ENCODE measurements around the gene CCL11.

The CCL11 gene

DNA sequence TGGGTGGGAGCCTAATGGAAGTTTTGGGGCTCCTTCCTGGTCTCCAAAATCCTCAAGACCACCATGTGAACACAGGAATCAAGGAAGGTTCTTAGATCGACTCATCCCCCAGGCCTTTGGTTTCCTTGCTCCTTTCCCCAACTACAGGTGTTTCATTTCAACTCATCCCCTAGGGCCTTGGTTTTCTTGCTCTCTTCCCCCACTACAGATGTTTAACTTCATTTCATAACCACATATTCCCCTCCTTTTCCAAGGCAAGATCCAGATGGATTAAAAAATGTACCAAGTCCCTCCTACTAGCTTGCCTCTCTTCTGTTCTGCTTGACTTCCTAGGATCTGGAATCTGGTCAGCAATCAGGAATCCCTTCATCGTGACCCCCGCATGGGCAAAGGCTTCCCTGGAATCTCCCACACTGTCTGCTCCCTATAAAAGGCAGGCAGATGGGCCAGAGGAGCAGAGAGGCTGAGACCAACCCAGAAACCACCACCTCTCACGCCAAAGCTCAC, at the start of gene CCL11:
Gene CCL11, plus strand, starts transcription at position 457 of the 507 bp plus-strand sequence. CDS start 67 bp downstream, outside the sequence.
- Histone ChIP-seq H3K27ac (ENCODE audit: low read depth, low read length) (no peak within 1 kb of the TSS), H4K20me1 (ENCODE audit: low read depth, low read length) (no peaks in the 10 kb centered on the region), H3K27me3 (ENCODE audit: low read length) (no peaks in the 10 kb centered on the region), H3K9me3 (ENCODE audit: insufficient read depth, low read length) (no peaks in the 10 kb centered on the region), H3K4me2 (ENCODE audit: low read depth, low read length, poor library complexity, severe bottlenecking) (no peak within 1 kb of the TSS), H3K9me2 (replicated peaks; ENCODE audit: insufficient read depth, low read length) (no peaks in the 10 kb centered on the region), H3K9ac (ENCODE audit: low read length) (no peak within 1 kb of the TSS), H2AFZ (ENCODE audit: low read depth, low read length, severe bottlenecking) (no peak within 1 kb of the TSS), H3K4me3 (ENCODE audit: insufficient read depth, low read length, poor library complexity, severe bottlenecking) (no peak within 1 kb of the TSS), H3F3A (ENCODE audit: insufficient read depth) (no peaks in the 10 kb centered on the region), H3K36me3 (ENCODE audit: low read length) (no peaks in the 10 kb centered on the region), H3K79me2 (ENCODE audit: insufficient read depth, low read length) (no peaks in the 10 kb centered on the region)
- TF ChIP-seq, protein P1, sequence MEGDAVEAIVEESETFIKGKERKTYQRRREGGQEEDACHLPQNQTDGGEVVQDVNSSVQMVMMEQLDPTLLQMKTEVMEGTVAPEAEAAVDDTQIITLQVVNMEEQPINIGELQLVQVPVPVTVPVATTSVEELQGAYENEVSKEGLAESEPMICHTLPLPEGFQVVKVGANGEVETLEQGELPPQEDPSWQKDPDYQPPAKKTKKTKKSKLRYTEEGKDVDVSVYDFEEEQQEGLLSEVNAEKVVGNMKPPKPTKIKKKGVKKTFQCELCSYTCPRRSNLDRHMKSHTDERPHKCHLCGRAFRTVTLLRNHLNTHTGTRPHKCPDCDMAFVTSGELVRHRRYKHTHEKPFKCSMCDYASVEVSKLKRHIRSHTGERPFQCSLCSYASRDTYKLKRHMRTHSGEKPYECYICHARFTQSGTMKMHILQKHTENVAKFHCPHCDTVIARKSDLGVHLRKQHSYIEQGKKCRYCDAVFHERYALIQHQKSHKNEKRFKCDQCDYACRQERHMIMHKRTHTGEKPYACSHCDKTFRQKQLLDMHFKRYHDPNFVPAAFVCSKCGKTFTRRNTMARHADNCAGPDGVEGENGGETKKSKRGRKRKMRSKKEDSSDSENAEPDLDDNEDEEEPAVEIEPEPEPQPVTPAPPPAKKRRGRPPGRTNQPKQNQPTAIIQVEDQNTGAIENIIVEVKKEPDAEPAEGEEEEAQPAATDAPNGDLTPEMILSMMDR (IDR thresholded peaks at IDR 0.05; ENCODE audit: insufficient read depth, low read length, poor library complexity, severe bottlenecking): no peak
- TF ChIP-seq EZH2phosphoT487 (conservative IDR thresholded peaks at IDR 0.05; ENCODE audit: low read length): no peak

DNA sequence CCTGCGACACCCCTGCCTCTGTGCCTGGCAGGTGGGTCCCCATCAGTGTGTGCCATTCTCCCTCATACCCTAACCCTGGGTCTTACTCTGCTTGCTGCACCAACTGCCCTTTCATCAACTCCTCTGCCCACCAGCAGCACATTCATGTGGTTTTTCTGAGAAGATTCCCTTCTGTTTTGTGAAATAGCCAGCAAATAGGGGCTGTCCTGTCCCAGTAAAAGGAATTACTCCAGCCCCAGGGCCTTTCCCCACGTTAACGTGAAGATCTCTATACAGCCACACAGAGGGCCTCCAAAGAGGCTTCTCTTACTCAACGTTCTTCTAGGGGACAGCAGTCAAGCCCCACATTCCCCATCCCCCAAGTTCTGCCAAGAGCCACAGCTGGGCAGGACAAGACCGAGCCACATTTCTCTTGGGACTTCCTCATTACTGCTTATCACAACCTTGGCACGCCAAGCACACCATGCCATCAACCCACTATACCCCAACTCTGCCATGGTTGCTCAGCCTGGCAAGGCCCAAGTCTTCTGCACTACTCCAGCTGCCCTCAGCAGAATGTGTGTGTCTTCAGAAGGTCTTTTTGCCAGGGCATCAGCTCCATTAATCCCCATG, 49.2 kb upstream of the CCL11 start:
- Histone ChIP-seq H3K27me3 (ENCODE audit: low read length) (no peaks in the 10 kb centered on the region), H3K79me2 (ENCODE audit: insufficient read depth, low read length) (no peaks in the 10 kb centered on the region), H3F3A (ENCODE audit: insufficient read depth) (no peaks in the 10 kb centered on the region), H2AFZ (ENCODE audit: low read depth, low read length, severe bottlenecking) (no peak overlapping the region), H3K4me2 (ENCODE audit: low read depth, low read length, poor library complexity, severe bottlenecking) (no peak overlapping the region), H3K27ac (ENCODE audit: low read depth, low read length) (no peak overlapping the region), H3K36me3 (ENCODE audit: low read length) (no peaks in the 10 kb centered on the region), H3K9me2 (replicated peaks; ENCODE audit: insufficient read depth, low read length) (no peaks in the 10 kb centered on the region), H4K20me1 (ENCODE audit: low read depth, low read length) (no peaks in the 10 kb centered on the region), H3K9ac (ENCODE audit: low read length) (no peak overlapping the region), H3K4me3 (ENCODE audit: insufficient read depth, low read length, poor library complexity, severe bottlenecking) (no peak overlapping the region), H3K9me3 (ENCODE audit: insufficient read depth, low read length) (no peaks in the 10 kb centered on the region)
- no peak for TF ChIP-seq EZH2phosphoT487 (conservative IDR thresholded peaks at IDR 0.05; ENCODE audit: low read length)
- TF ChIP-seq, protein P1 (IDR thresholded peaks at IDR 0.05; ENCODE audit: insufficient read depth, low read length, poor library complexity, severe bottlenecking): no peak

DNA sequence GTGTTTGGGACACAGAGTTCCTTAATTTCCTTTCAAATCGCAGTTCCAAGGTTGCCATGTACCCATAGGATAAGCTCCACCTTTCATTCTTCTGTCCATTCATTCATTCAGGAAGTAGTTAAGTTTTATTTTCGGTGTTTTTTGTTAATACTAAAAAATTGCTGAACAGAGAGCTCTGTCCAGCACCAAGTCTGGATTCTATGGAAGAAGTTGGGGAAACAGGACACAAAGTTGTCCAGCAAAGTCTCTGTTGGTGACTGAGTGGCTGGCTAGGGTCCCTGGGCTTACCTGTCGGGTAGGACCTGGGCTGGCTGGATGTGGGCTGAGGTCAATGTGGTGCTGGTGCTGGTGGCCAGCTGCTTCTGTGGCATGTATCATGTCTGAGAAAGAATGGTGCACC, 48.1 kb upstream of the CCL11 start:
- no peak overlapping the region for H3K9ac ChIP-seq (ENCODE audit: low read length)
- no peak overlapping the region for H2AFZ ChIP-seq (ENCODE audit: low read depth, low read length, severe bottlenecking)
- H3F3A ChIP-seq (ENCODE audit: insufficient read depth): no peaks in the 10 kb centered on the region
- no peak overlapping the region for H3K27ac ChIP-seq (ENCODE audit: low read depth, low read length)
- H3K79me2 ChIP-seq (ENCODE audit: insufficient read depth, low read length): no peaks in the 10 kb centered on the region
- TF ChIP-seq EZH2phosphoT487 (conservative IDR thresholded peaks at IDR 0.05; ENCODE audit: low read length): no peak
- TF ChIP-seq, protein P1 (IDR thresholded peaks at IDR 0.05; ENCODE audit: insufficient read depth, low read length, poor library complexity, severe bottlenecking): no peak
- H3K36me3 ChIP-seq (ENCODE audit: low read length): no peaks in the 10 kb centered on the region
- no peaks in the 10 kb centered on the region for H4K20me1 ChIP-seq (ENCODE audit: low read depth, low read length)
- no peaks in the 10 kb centered on the region for H3K9me3 ChIP-seq (ENCODE audit: insufficient read depth, low read length)
- H3K4me2 ChIP-seq (ENCODE audit: low read depth, low read length, poor library complexity, severe bottlenecking): no peak overlapping the region
- no peaks in the 10 kb centered on the region for H3K27me3 ChIP-seq (ENCODE audit: low read length)
- H3K9me2 ChIP-seq (replicated peaks; ENCODE audit: insufficient read depth, low read length): no peaks in the 10 kb centered on the region
- H3K4me3 ChIP-seq (ENCODE audit: insufficient read depth, low read length, poor library complexity, severe bottlenecking): no peak overlapping the region
